PC-3 (cell line): Measurements from ENCODE around the gene FLVCR1. TPM values are rescaled to one million over a fixed set of nuclear protein-coding genes. Genes with fewer than 3 reads are reported as not detected.
"Not testable (repeated sequence)": the region's sequence is repeated elsewhere in the genome, so short reads cannot be mapped to it uniquely, and the experiment has no call there.

Source experiments
- ATAC-seq: fragments of 200-7000 bp; cut with Tn5 transposase; 2 replicates; pipeline ENCODE4 v1.9.1; 2020; ENCODE audit warnings: mild to moderate bottlenecking, moderate library complexity
- BruUV-seq: library from RNA; stranded (reverse); fragments of 400-500 nt; replicated peaks from 2 replicates; lab custom pipeline; 2021; lab: Mats Ljungman, UMichigan
- CTCF ChIA-PET: fragments of 300-600 bp; sonication (Branson Sonifier 250); formaldehyde crosslinking; loops from one replicate; lab custom pipeline; 2022; ENCODE audit warnings: antibody characterized with exemption; lab: Charles Lee
- POLR2A ChIA-PET: fragments of 300-600 bp; sonication (Branson Sonifier 250); formaldehyde crosslinking; loops from one replicate; lab custom pipeline; 2022; ENCODE audit warnings: antibody characterized with exemption; ENCODE audit not compliant: unreplicated experiment; lab: Charles Lee
- DNase-seq: peaks from one replicate; pipeline ENCODE4 v3.0.0-alpha.2; 2015
- H2AFZ ChIP-seq: fragments of 300-600 bp; sonication (generic); 2 replicates; pipeline ENCODE4 v1.6.0; 2016; ENCODE audit warnings: antibody characterized with exemption, low read length
- H3F3A ChIP-seq: fragments of 300-600 bp; sonication (generic); one replicate; pipeline ENCODE4 v1.6.0; 2017; ENCODE audit warnings: antibody characterized with exemption, low read length, control low read depth, mild to moderate bottlenecking; ENCODE audit not compliant: unreplicated experiment
- H3K27ac ChIP-seq: fragments of 300-600 bp; sonication (generic); 2 replicates; pipeline ENCODE4 v1.5.1; 2016; ENCODE audit warnings: mild to moderate bottlenecking, low read length
- H3K27me3 ChIP-seq: fragments of 300-600 bp; sonication (generic); 2 replicates; pipeline ENCODE4 v1.6.1; 2016; ENCODE audit warnings: low read length, mixed read lengths
- H3K36me3 ChIP-seq: fragments of 300-600 bp; sonication (generic); 2 replicates; pipeline ENCODE4 v1.6.1; 2016; ENCODE audit warnings: low read depth, mixed run types, low read length, mixed read lengths
- H3K4me1 ChIP-seq: fragments of 300-600 bp; sonication (generic); 2 replicates; pipeline ENCODE4 v1.5.1; 2016; ENCODE audit warnings: low read length; ENCODE audit not compliant: insufficient read depth
- H3K4me2 ChIP-seq: fragments of 300-600 bp; sonication (generic); 2 replicates; pipeline ENCODE4 v1.6.0; 2016; ENCODE audit warnings: low read length
- H3K4me3 ChIP-seq: fragments of 300-600 bp; sonication (generic); 2 replicates; pipeline ENCODE4 v1.5.1; 2016; ENCODE audit warnings: mild to moderate bottlenecking, low read length, mixed read lengths
- H3K79me2 ChIP-seq: fragments of 300-600 bp; sonication (generic); 2 replicates; pipeline ENCODE4 v1.6.1; 2017; ENCODE audit warnings: low read length, mixed read lengths
- H3K9ac ChIP-seq: fragments of 300-600 bp; sonication (generic); 2 replicates; pipeline ENCODE4 v1.6.0; 2016; ENCODE audit warnings: mild to moderate bottlenecking, low read length
- H3K9me2 ChIP-seq: fragments of 300-600 bp; sonication (generic); replicated peaks from 2 replicates; pipeline ENCODE4 v1.6.1; 2016; ENCODE audit warnings: mixed run types, low read length, mixed read lengths
- H3K9me3 ChIP-seq: fragments of 300-600 bp; sonication (generic); 2 replicates; pipeline ENCODE4 v1.6.1; 2016; ENCODE audit warnings: low read length, mixed read lengths
- H4K20me1 ChIP-seq: fragments of 300-600 bp; sonication (generic); 2 replicates; pipeline ENCODE4 v1.6.1; 2016; ENCODE audit warnings: low read length, mixed read lengths
- CTCF ChIP-seq: fragments of 300-600 bp; sonication (generic); conservative IDR thresholded peaks from 2 replicates; pipeline ENCODE4 v1.5.1; 2017; ENCODE audit warnings: antibody characterized with exemption, low read depth, mild to moderate bottlenecking, low read length
- EZH2 ChIP-seq: fragments of 300-600 bp; sonication (generic); IDR thresholded peaks from one replicate; pipeline ENCODE4 v1.6.1; 2017; ENCODE audit warnings: antibody characterized with exemption, mild to moderate bottlenecking, low read length; ENCODE audit not compliant: unreplicated experiment
- EZH2phosphoT487 ChIP-seq: fragments of 300-600 bp; sonication (generic); IDR thresholded peaks from 2 replicates; pipeline ENCODE4 v1.6.1; 2018; ENCODE audit warnings: mild to moderate bottlenecking, antibody characterized with exemption, low read length, borderline replicate concordance
- intact Hi-C: fragments of 100-400 bp; cut with micrococcal nuclease; formaldehyde crosslinking; loops from 2 replicates; pipeline ENCODE4 v1.9.0; 2023
- total RNA-seq: library from RNA; depleted of rRNA; stranded (reverse); fragments of >200 nt; gene quantifications from 2 replicates; pipeline ENCODE4 v1.2.3, GENCODE V29; 2014

Gene FLVCR1
- total RNA-seq, 1 experiment from 2014 or later, result 13.9 TPM

DNA sequence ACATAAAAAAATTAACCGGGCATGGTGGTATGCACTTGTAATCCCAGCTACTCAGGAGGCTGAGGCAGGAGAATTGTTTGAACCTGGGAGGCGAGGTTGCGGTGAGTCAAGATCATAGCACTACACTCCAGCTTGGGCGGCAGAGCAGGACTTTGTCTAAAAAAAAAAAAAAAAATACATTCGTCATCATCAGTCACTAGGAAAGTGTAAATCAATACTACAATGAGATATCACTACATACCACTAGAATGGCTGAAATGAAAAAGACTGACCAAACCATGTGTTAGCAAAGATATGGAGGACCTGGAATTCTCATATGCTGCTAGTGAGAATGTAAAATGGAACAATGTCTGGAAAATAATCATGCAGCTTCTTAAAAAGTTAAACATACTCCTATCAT lies 19.9 kb upstream of the FLVCR1 start:
- no TSS peak for BruUV-seq
- ChIA-PET CTCF (interaction anchor here (0.6 kb wide), 1 partner anchor 23 kb away, joined by 4 read pairs; no protein-coding TSS in a partner anchor), POLR2A (no interaction called here)
- Histone ChIP-seq H3K9me3 (no peaks in the 10 kb centered on the region), H3K4me3 (no peak overlapping the region), H3K27ac (no peak overlapping the region), H3K4me2 (no peak overlapping the region), H2AFZ (no peak overlapping the region), H3K9ac (no peak overlapping the region), H3K4me1 (no peaks in the 10 kb centered on the region), H3F3A (no peaks in the 10 kb centered on the region), H4K20me1 (no peaks in the 10 kb centered on the region), H3K36me3 (no peaks in the 10 kb centered on the region), H3K9me2 (no peaks in the 10 kb centered on the region), H3K27me3 (no peaks in the 10 kb centered on the region), H3K79me2 (no peaks in the 10 kb centered on the region)
- intact Hi-C loops, result no loop called here
- TF ChIP-seq CTCF (no peak), EZH2phosphoT487 (no peak), EZH2 (no peak)
- DNase-seq, result no peak
- ATAC-seq, result no peak

DNA sequence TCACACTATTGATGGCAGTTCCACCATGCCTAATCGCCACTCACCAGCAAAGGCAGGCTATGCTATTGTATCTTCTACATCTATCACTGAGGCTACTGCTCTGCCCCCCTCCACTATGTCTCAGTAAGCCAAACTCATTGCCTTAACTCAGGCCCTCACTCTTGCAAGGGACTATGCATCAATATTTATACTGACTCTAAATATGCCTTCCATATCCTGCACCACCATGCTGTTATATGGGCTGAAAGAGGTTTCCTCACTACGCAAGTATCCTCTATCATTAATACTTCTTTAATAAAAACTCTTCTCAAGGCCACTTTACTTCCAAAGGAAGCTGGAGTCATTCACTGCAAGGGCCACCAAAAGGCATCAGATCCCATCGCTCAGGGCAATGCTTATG lies 13.6 kb upstream of the FLVCR1 start:
- H4K20me1 ChIP-seq, intact Hi-C loops, BruUV-seq, H3F3A ChIP-seq, POLR2A ChIA-PET, H2AFZ ChIP-seq, H3K27ac ChIP-seq, H3K9ac ChIP-seq, CTCF ChIA-PET, ATAC-seq, H3K4me1 ChIP-seq, H3K9me2 ChIP-seq, DNase-seq, H3K4me2 ChIP-seq, H3K36me3 ChIP-seq, H3K27me3 ChIP-seq, H3K79me2 ChIP-seq, H3K4me3 ChIP-seq, H3K9me3 ChIP-seq: not testable (repeated sequence)

- Histone ChIP-seq H3K36me3 (no peaks in the 10 kb centered on the region; the same call in 1 of the 2 replicates), H3K9me2 (no peaks in the 10 kb centered on the region), H4K20me1 (no peaks in the 10 kb centered on the region), H3K27ac (no peak within 1 kb of the TSS), H3K4me2 (no peak within 1 kb of the TSS), H2AFZ (no peak within 1 kb of the TSS), H3K79me2 (no peaks in the 10 kb centered on the region), H3K27me3 (no peaks in the 10 kb centered on the region), H3K4me3 (no peak within 1 kb of the TSS), H3K9ac (no peak within 1 kb of the TSS), H3K9me3 (no peaks in the 10 kb centered on the region), H3F3A (no peaks in the 10 kb centered on the region), H3K4me1 (no peaks in the 10 kb centered on the region)
- TF ChIP-seq EZH2 (no peak), CTCF (no peak), EZH2phosphoT487 (no peak)
- ATAC-seq, result no peak
- no TSS peak for BruUV-seq
- ChIA-PET POLR2A (interaction anchor here (0.6 kb wide), 2 partner anchors 10 to 169 kb away, joined by 4 to 11 read pairs; partner anchors contain the start of gene FLVCR1), CTCF (no interaction called here)
- DNase-seq, result no peak
- intact Hi-C loops, result no loop called here
Observed at GRCh38 chr1:212847549-212847948, 10.5 kb upstream of the FLVCR1 start, which contains the start of gene SPATA45. Gene SPATA45 (minus strand): TSS chr1:212847649. CDS start chr1:212836149, 11,500 bp downstream.
